Body of pancreas (tissue), 4 donors: ENCODE data around the gene ZNF566. TPM values are rescaled to one million over a fixed set of nuclear protein-coding genes. Genes with fewer than 3 reads are reported as not detected.
"Not testable (repeated sequence)": the region's sequence is repeated elsewhere in the genome, so short reads cannot be mapped to it uniquely, and the experiment has no call there.

Experiments used
- ATAC-seq: fragments of 150-250 bp; one replicate; pipeline ENCODE4 v1.9.1; 2016
- DNase-seq, 4 donors: peaks; one replicate each; pipeline ENCODE4 v3.0.0-alpha.2; 2019
- H3K27ac ChIP-seq, 4 donors: fragments of 200-600 bp; sonication (generic); 1 replicate in 3 of 4; 2 replicates in 1 of 4; pipeline versions ENCODE4 v1.5.1 to v1.6.1; 2016 to 2019; ENCODE audit warnings: mild to moderate bottlenecking in 1 of 4, mixed read lengths in 1 of 4, moderate library complexity in 1 of 4
- H3K27me3 ChIP-seq, 2 donors: fragments of 200-600 bp; sonication (generic); one replicate each; pipeline ENCODE4 v1.6.0; 2016; ENCODE audit warnings: mild to moderate bottlenecking in 1 of 2
- H3K36me3 ChIP-seq, 2 donors: fragments of 200-600 bp; sonication (generic); replicated peaks in 1 of 2; 2 replicates each; pipeline ENCODE4 v1.5.1; 2016; ENCODE audit warnings: low read depth in 2 of 2; ENCODE audit not compliant: insufficient read depth in 1 of 2
- H3K4me1 ChIP-seq: fragments of 200-600 bp; sonication (generic); one replicate; pipeline ENCODE4 v1.6.0; 2016
- H3K4me3 ChIP-seq, 2 donors: fragments of 200-600 bp; sonication (generic); 1 replicate in 1 of 2; 2 replicates in 1 of 2; pipeline ENCODE4 v1.5.1; 2016 to 2019
- H3K9me3 ChIP-seq, 3 donors: fragments of 200-600 bp; sonication (generic); 1 replicate in 2 of 3; 2 replicates in 1 of 3; pipeline ENCODE4 v1.5.1; 2016
- POLR2A ChIP-seq, 3 donors: fragments of 450-650 bp; IDR thresholded peaks; one replicate each; pipeline ENCODE4 v1.6.1; 2016; ENCODE audit warnings: antibody characterized with exemption in 3 of 3, mild to moderate bottlenecking in 2 of 3
- WGBS, 2 donors: methylation state at CpG; one replicate each; pipeline ENCODE4 v1.1.5; 2017; 5-methylcytosine and 5-hydroxymethylcytosine counted together
- intact Hi-C: fragments of 100-400 bp; cut with DNase I; formaldehyde crosslinking; loops from one replicate; pipeline ENCODE4 v1.15.1; 2023
- total RNA-seq, 2 donors: library from RNA; depleted of rRNA; stranded (reverse); fragments of >200 nt; gene quantifications; one replicate each; pipeline ENCODE4 v1.1.0, GENCODE V29; 2016
- TF ChIP-seq, protein P1 (sequence below), 7 experiments: fragments of 450-650 bp in 4 of 7; fragments of 200-600 bp in 3 of 7; sonication (generic) in 3 of 7; IDR thresholded peaks; one replicate each; pipeline ENCODE4 v1.5.1; 2016 to 2019; ENCODE audit warnings: antibody characterized with exemption in 7 of 7

ZNF566 gene
- total RNA-seq, 2 donors from 2014 or later: 4.4 to 9.9 TPM

GRCh38 chr19:36501973-36502372 lies 12.6 kb upstream of the ZNF566 start:
- H3K27ac ChIP-seq: no peak overlapping the region
- H3K4me3 ChIP-seq: no peak overlapping the region
- H3K9me3 ChIP-seq: peaks cover 0 to 40% (median 0%) of the 10 kb centered on the region in 3 donors
- H3K4me1 ChIP-seq: no peaks in the 10 kb centered on the region
- no peaks in the 10 kb centered on the region for H3K36me3 ChIP-seq
- TF ChIP-seq, protein P1, sequence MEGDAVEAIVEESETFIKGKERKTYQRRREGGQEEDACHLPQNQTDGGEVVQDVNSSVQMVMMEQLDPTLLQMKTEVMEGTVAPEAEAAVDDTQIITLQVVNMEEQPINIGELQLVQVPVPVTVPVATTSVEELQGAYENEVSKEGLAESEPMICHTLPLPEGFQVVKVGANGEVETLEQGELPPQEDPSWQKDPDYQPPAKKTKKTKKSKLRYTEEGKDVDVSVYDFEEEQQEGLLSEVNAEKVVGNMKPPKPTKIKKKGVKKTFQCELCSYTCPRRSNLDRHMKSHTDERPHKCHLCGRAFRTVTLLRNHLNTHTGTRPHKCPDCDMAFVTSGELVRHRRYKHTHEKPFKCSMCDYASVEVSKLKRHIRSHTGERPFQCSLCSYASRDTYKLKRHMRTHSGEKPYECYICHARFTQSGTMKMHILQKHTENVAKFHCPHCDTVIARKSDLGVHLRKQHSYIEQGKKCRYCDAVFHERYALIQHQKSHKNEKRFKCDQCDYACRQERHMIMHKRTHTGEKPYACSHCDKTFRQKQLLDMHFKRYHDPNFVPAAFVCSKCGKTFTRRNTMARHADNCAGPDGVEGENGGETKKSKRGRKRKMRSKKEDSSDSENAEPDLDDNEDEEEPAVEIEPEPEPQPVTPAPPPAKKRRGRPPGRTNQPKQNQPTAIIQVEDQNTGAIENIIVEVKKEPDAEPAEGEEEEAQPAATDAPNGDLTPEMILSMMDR (IDR thresholded peaks at IDR 0.05): no peak
- no peak for TF ChIP-seq POLR2A (IDR thresholded peaks at IDR 0.05)
- ATAC-seq: no peak
- intact Hi-C loops: no loop called here
- DNase-seq: no peak
- WGBS, 2 donors: 76 to 94% methylated on average over 5 of the region's 5 CpGs
- H3K27me3 ChIP-seq: no peaks in the 10 kb centered on the region

DNA sequence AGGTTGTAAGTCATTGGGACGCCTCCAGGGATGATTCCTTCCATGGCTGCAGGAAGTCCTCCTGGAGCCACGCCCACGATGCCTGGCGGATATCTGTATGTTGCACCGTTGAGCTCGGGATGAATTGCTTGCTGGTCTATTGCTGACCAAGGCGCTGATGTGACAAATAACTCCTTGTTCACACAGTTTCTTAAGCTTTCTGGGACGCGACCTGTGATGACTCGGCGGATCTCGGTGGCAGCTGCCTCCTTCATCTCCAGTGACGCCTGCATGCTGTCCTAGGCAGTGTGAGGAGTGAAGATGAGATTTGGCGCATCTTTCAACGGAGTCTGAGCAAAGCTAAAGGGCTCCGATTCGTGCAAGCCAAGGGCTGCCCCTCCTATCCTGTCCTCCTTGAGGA lies 7.6 kb upstream of the ZNF566 start:
- ATAC-seq (no peak), DNase-seq (no peak)
- no peak overlapping the region for H3K27ac ChIP-seq
- intact Hi-C loops: no loop called here
- no peaks in the 10 kb centered on the region for H3K4me1 ChIP-seq
- H3K9me3 ChIP-seq: no peaks in the 10 kb centered on the region
- no peaks in the 10 kb centered on the region for H3K27me3 ChIP-seq
- 81 to 89% methylated on average over 17 of the region's 17 CpGs for WGBS, 2 donors
- H3K4me3 ChIP-seq: no peak overlapping the region
- no peaks in the 10 kb centered on the region for H3K36me3 ChIP-seq
- no peak for TF ChIP-seq POLR2A (IDR thresholded peaks at IDR 0.05)
- TF ChIP-seq, protein P1 (IDR thresholded peaks at IDR 0.05): no peak

DNA sequence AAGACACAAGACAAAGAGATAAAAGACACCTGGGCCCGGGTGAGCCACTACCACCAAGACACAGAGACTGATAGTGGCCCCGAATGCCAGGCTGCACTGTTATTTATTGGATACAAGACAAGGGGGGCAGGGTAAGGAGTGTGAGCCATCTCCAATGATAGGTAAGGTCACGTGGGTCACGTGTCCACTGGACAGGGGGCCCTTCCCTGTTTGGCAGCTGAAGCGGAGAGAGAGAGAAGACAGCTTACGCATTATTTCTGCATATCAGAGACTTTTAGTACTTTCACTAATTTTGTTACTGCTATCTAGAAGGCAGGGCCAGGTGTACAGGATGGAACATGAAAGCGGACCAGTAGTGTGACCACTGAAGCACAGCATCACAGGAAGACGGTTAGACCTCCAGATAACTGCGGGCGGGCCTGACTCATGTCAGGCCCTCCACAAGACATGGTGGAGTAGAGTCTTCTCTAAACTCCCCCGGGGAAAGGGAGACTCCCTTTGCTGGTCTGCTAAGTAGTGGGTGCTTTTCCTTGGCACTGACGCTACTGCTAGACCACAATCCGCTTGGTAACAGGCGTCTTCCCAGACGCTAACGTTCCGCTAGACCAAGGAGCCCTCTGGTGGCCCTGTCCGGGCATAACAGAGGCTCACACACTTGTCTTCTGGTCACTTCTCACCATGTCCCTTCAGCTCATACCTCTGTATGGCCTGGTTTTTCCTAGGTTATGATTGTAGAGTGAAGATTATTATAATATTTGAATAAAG lies 3.5 kb upstream of the ZNF566 start:
- peak; percentile 25 to 64 (median 32) for DNase-seq
- ATAC-seq, H3K9me3 ChIP-seq, H3K4me3 ChIP-seq, H3K36me3 ChIP-seq, H3K4me1 ChIP-seq, intact Hi-C loops, H3K27ac ChIP-seq, H3K27me3 ChIP-seq: not testable (repeated sequence)
- TF ChIP-seq, protein P1 (IDR thresholded peaks at IDR 0.05): peak in 4 of 7 experiments; percentile 22 to 40 (median 30)
- WGBS, 2 donors: 63 to 69% methylated on average over 18 of the region's 18 CpGs

DNA sequence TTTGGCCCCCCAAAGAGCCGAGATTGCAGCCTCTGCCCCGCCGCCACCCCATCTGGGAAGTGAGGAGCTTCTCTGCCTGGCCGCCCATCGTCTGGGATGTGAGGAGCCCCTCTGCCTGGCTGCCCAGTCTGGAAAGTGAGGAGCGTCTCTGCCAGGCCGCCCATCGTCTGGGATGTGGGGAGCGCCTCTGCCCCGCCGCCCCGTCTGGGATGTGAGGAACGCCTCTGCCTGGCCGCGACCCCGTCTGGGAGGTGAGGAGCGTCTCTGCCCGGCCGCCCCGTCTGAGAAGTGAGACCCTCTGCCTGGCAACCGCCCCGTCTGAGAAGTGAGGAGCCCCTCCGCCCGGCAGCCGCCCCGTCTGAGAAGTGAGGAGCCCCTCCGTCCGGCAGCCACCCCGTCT lies 1.5 kb upstream of the ZNF566 start:
- H3K36me3 ChIP-seq, H3K4me1 ChIP-seq, ATAC-seq, H3K4me3 ChIP-seq, H3K27me3 ChIP-seq, H3K9me3 ChIP-seq, H3K27ac ChIP-seq, intact Hi-C loops, DNase-seq: not testable (repeated sequence)
- 87 to 98% methylated on average over 10 to 27 of the region's 29 CpGs for WGBS, 2 donors

GRCh38 chr19:36489920-36490415 lies 607 bp upstream of the ZNF566 start:
- ATAC-seq (no peak), DNase-seq (peak; percentile 67 to 84 (median 76))
- peak overlapping the region; percentile 82 to 92 (median 88) for H3K27ac ChIP-seq
- peak overlapping the region; percentile 52 to 67 for H3K4me3 ChIP-seq
- intact Hi-C loops: no loop called here
- no peaks in the 10 kb centered on the region for H3K36me3 ChIP-seq
- H3K27me3 ChIP-seq: no peaks in the 10 kb centered on the region
- TF ChIP-seq, protein P1 (IDR thresholded peaks at IDR 0.05): no peak
- no peak for TF ChIP-seq POLR2A (IDR thresholded peaks at IDR 0.05)
- WGBS, 2 donors: 3% methylated on average over 12 to 15 of the region's 15 CpGs
- H3K4me1 ChIP-seq: peaks cover 5% of the 10 kb centered on the region
- H3K9me3 ChIP-seq: no peaks in the 10 kb centered on the region
